GM21447 (cell line): ENCODE data around the gene ADPRHL1.
"Not testable (repeated sequence)": the region's sequence is repeated elsewhere in the genome, so short reads cannot be mapped to it uniquely, and the experiment has no call there.

Experiments used
- ATAC-seq: cut with Tn5 transposase; IDR thresholded peaks from one replicate; pipeline ENCODE4 v1.9.1; 2021; ENCODE audit not compliant: unreplicated experiment

The ADPRHL1 gene

GRCh38 chr13:113479179-113479578, 25.9 kb upstream of the ADPRHL1 start:
- ATAC-seq = no peak

GRCh38 chr13:113477724-113478123, 24.4 kb upstream of the ADPRHL1 start:
- ATAC-seq = no peak

- no peak for ATAC-seq
These were observed 23.5 kb upstream of the ADPRHL1 start for GRCh38 chr13:113476811-113477210.

- ATAC-seq = no peak
These were observed 22.6 kb upstream of the ADPRHL1 start for GRCh38 chr13:113475911-113476310.

- no peak for ATAC-seq
These were observed 22.0 kb upstream of the ADPRHL1 start for GRCh38 chr13:113475280-113475679.

- no peak for ATAC-seq
These were observed 20.9 kb upstream of the ADPRHL1 start for GRCh38 chr13:113474179-113474578.

- no peak for ATAC-seq
These were observed 19.2 kb upstream of the ADPRHL1 start for GRCh38 chr13:113472355-113473025.

GRCh38 chr13:113471844-113472243, 18.6 kb upstream of the ADPRHL1 start:
- ATAC-seq = no peak

GRCh38 chr13:113470635-113471163, 17.4 kb upstream of the ADPRHL1 start:
- ATAC-seq = not testable (repeated sequence)

GRCh38 chr13:113470073-113470472, 16.8 kb upstream of the ADPRHL1 start:
- no peak for ATAC-seq

- ATAC-seq = no peak
These were observed 16.3 kb upstream of the ADPRHL1 start for GRCh38 chr13:113469582-113469981.

- no peak for ATAC-seq
These were observed 15.3 kb upstream of the ADPRHL1 start for GRCh38 chr13:113468472-113469201.

GRCh38 chr13:113468029-113468428, 14.7 kb upstream of the ADPRHL1 start:
- ATAC-seq = no peak

- no peak for ATAC-seq
These were observed 13.1 kb upstream of the ADPRHL1 start for GRCh38 chr13:113466383-113466782.

- no peak for ATAC-seq
These were observed 12.0 kb upstream of the ADPRHL1 start for GRCh38 chr13:113465300-113465699.

GRCh38 chr13:113464476-113464875, 11.2 kb upstream of the ADPRHL1 start:
- no peak for ATAC-seq

GRCh38 chr13:113461022-113461751, 7.9 kb upstream of the ADPRHL1 start:
- no peak for ATAC-seq

- ATAC-seq = no peak
These were observed 7.3 kb upstream of the ADPRHL1 start for GRCh38 chr13:113460599-113460998.

GRCh38 chr13:113460064-113460555, 6.8 kb upstream of the ADPRHL1 start:
- no peak for ATAC-seq

- no peak for ATAC-seq
These were observed 5.2 kb upstream of the ADPRHL1 start for GRCh38 chr13:113458253-113459065.

- ATAC-seq = no peak
These were observed 4.2 kb upstream of the ADPRHL1 start for GRCh38 chr13:113457510-113457909.
